HepG2 (cell line): ENCODE data around the gene C1orf50. TPM values are rescaled to one million over a fixed set of nuclear protein-coding genes. Genes with fewer than 3 reads are reported as not detected.
A peak's percentile ranks its signal among the peaks of the same experiment; 100 is the strongest.

Experiments
- FOSL1 ChIP-seq: sonication (generic); formaldehyde crosslinking; IDR thresholded peaks from 2 replicates; pipeline ENCODE4 v1.9.0; 2021; ENCODE audit warnings: missing genetic modification reagents, borderline replicate concordance
- FOSL2 ChIP-seq: sonication (generic); formaldehyde crosslinking; IDR thresholded peaks from 2 replicates; pipeline ENCODE4 v1.4.0; 2020; ENCODE audit warnings: missing genetic modification reagents
- HMGXB4 ChIP-seq, 2 experiments: sonication (generic) in 1 of 2; formaldehyde crosslinking in 1 of 2; IDR thresholded peaks; 2 replicates each; pipeline versions ENCODE4 v1.4.0 to v1.6.1; 2018 to 2020; ENCODE audit warnings: missing genetic modification reagents in 2 of 2, borderline replicate concordance in 1 of 2, low read depth in 1 of 2, mild to moderate bottlenecking in 1 of 2, missing biosample characterization in 1 of 2
- HOXD1 ChIP-seq: sonication (generic); formaldehyde crosslinking; IDR thresholded peaks from 2 replicates; pipeline ENCODE4 v1.5.0; 2020; ENCODE audit warnings: missing genetic modification reagents
- IRF1 ChIP-seq: sonication (generic); formaldehyde crosslinking; IDR thresholded peaks from 2 replicates; pipeline ENCODE4 v1.4.0; 2020; ENCODE audit warnings: low read depth, mild to moderate bottlenecking, missing genetic modification reagents
- MAZ ChIP-seq, 2 experiments: sonication (generic) in 1 of 2; formaldehyde crosslinking in 1 of 2; IDR thresholded peaks; 2 replicates each; pipeline versions ENCODE4 v1.5.0 to v1.6.1; 2012 to 2020; ENCODE audit warnings: low read depth in 2 of 2, mild to moderate bottlenecking in 2 of 2, borderline replicate concordance in 1 of 2, improper control_type of control experiment in 1 of 2, low read length in 1 of 2, missing genetic modification reagents in 1 of 2, moderate library complexity in 1 of 2
- RELA ChIP-seq: sonication (generic); formaldehyde crosslinking; IDR thresholded peaks from 2 replicates; pipeline ENCODE4 v1.4.0; 2020; ENCODE audit warnings: missing genetic modification reagents
- RFX3 ChIP-seq: IDR thresholded peaks from 2 replicates; pipeline ENCODE4 v1.6.1; 2016; ENCODE audit warnings: missing biosample characterization, missing genetic modification reagents
- SOX6 ChIP-seq, 2 experiments: fragments of 450-650 bp in 1 of 2; sonication (generic) in 1 of 2; formaldehyde crosslinking in 1 of 2; IDR thresholded peaks; 2 replicates each; pipeline versions ENCODE4 v1.4.0 to v1.6.1; 2017 to 2020; ENCODE audit warnings: antibody characterized with exemption in 1 of 2, mild to moderate bottlenecking in 1 of 2, missing genetic modification reagents in 1 of 2
- YEATS2 ChIP-seq: sonication (generic); formaldehyde crosslinking; IDR thresholded peaks from 2 replicates; pipeline ENCODE4 v1.4.0; 2020; ENCODE audit warnings: missing genetic modification reagents, borderline replicate concordance
- ZKSCAN5 ChIP-seq: sonication (generic); formaldehyde crosslinking; IDR thresholded peaks from 2 replicates; pipeline ENCODE4 v1.5.1; 2020; ENCODE audit warnings: mild to moderate bottlenecking, missing genetic modification reagents
- ZNF225 ChIP-seq: sonication (generic); formaldehyde crosslinking; IDR thresholded peaks from 2 replicates; pipeline ENCODE4 v1.4.0; 2020; ENCODE audit warnings: mild to moderate bottlenecking, missing genetic modification reagents
- ZNF512 ChIP-seq: sonication (generic); formaldehyde crosslinking; IDR thresholded peaks from 2 replicates; pipeline ENCODE4 v1.4.0; 2020; ENCODE audit warnings: mild to moderate bottlenecking, missing genetic modification reagents
- ZNF816 ChIP-seq: sonication (generic); formaldehyde crosslinking; IDR thresholded peaks from 2 replicates; pipeline ENCODE4 v1.8.0; 2022; ENCODE audit warnings: missing genetic modification reagents, mild to moderate bottlenecking, borderline replicate concordance
- ZSCAN22 ChIP-seq: sonication (generic); formaldehyde crosslinking; IDR thresholded peaks from 2 replicates; pipeline ENCODE4 v1.4.0; 2020; ENCODE audit warnings: mild to moderate bottlenecking, missing genetic modification reagents
- polyA plus RNA-seq, 8 experiments: library from polyadenylated mRNA; depleted of rRNA in 3 of 8; stranded (reverse) in 7 of 8; unstranded in 1 of 8; fragments of >200 nt; fragmentation: Illumina TruSeq in 4 of 8; extraction: Trizol in 4 of 8; gene quantifications; 2 replicates each; pipeline versions ENCODE4 v1.2.1 to v1.2.3, GENCODE V29; 2011 to 2016; ENCODE audit warnings: low read depth in 4 of 8, missing spikeins in 1 of 8, mixed read lengths in 1 of 8; ENCODE audit not compliant: insufficient read depth in 1 of 8
- total RNA-seq, 5 experiments: library from RNA; depleted of rRNA; stranded (reverse); fragments of >200 nt; fragmentation: Illumina TruSeq; extraction: Trizol; gene quantifications; 2 replicates each; pipeline ENCODE4 v1.2.3, GENCODE V29; 2016; ENCODE audit warnings: low read depth in 1 of 5
- TF ChIP-seq, protein P1 (sequence below): sonication (generic); formaldehyde crosslinking; IDR thresholded peaks from 2 replicates; pipeline ENCODE4 v1.4.0; 2020; ENCODE audit warnings: missing genetic modification reagents
- TF ChIP-seq, protein P2 (sequence below): sonication (generic); formaldehyde crosslinking; conservative IDR thresholded peaks from 2 replicates; pipeline ENCODE4 v1.8.0; 2022; ENCODE audit warnings: mild to moderate bottlenecking, moderate library complexity, missing genetic modification reagents

Gene C1orf50
- total and polyA plus RNA-seq, 2 of the 13 experiments (the other 11 are each of a cell fraction or from before 2014, with no cell fraction given) = 4.3 to 4.8 TPM

DNA sequence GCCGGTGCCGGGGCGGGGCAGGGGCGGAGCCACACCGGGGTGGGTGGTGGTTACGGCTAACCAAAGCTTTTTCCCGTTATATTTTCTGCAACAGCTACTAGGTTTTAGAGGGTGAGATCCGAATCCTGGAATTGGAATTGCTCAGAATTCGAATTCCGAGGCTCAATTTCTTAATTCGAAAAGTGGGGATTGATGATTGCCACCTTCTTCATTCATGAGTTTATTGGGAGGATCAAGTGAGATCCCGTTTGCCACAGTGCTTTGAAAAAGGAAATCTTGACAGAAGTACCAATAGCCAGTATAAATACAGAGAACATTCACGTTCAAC is 50.4 kb downstream of the C1orf50 start (continued):
- TF ChIP-seq, protein P1, sequence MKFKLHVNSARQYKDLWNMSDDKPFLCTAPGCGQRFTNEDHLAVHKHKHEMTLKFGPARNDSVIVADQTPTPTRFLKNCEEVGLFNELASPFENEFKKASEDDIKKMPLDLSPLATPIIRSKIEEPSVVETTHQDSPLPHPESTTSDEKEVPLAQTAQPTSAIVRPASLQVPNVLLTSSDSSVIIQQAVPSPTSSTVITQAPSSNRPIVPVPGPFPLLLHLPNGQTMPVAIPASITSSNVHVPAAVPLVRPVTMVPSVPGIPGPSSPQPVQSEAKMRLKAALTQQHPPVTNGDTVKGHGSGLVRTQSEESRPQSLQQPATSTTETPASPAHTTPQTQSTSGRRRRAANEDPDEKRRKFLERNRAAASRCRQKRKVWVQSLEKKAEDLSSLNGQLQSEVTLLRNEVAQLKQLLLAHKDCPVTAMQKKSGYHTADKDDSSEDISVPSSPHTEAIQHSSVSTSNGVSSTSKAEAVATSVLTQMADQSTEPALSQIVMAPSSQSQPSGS = 0 out of 2 replicates have a peak, but pooled peaks have one; percentile 3
- TF ChIP-seq HOXD1 (CRISPR knock-in tag) (no peak), FOSL1 (CRISPR knock-in tag) (no peak), RELA (CRISPR knock-in tag) (no peak), ZNF816 (no peak), SOX6 (IDR thresholded peaks at IDR 0.05) (no peak), SOX6 (CRISPR knock-in tag; IDR thresholded peaks at IDR 0.05) (no peak), FOSL2 (CRISPR knock-in tag) (no peak), RFX3 (CRISPR knock-in tag) (no peak), ZNF512 (CRISPR knock-in tag) (no peak), YEATS2 (CRISPR knock-in tag) (0 out of 2 replicates have a peak, but pooled peaks have one; percentile 27), ZSCAN22 (CRISPR knock-in tag) (no peak), IRF1 (CRISPR knock-in tag) (no peak), ZNF225 (CRISPR knock-in tag) (no peak), HMGXB4 (CRISPR knock-in tag; IDR thresholded peaks at IDR 0.05; ENCODE audit: borderline replicate concordance in 1 of 2, low read depth in 1 of 2) (0 out of 4 replicates have a peak, but pooled peaks of 1 of the 2 experiments have one; percentile 7), ZKSCAN5 (CRISPR knock-in tag) (no peak), MAZ (IDR thresholded peaks at IDR 0.05; ENCODE audit: borderline replicate concordance, low read depth, low read length) (no peak), MAZ (CRISPR knock-in tag; IDR thresholded peaks at IDR 0.05; ENCODE audit: low read depth) (no peak)
- TF ChIP-seq, protein P2, sequence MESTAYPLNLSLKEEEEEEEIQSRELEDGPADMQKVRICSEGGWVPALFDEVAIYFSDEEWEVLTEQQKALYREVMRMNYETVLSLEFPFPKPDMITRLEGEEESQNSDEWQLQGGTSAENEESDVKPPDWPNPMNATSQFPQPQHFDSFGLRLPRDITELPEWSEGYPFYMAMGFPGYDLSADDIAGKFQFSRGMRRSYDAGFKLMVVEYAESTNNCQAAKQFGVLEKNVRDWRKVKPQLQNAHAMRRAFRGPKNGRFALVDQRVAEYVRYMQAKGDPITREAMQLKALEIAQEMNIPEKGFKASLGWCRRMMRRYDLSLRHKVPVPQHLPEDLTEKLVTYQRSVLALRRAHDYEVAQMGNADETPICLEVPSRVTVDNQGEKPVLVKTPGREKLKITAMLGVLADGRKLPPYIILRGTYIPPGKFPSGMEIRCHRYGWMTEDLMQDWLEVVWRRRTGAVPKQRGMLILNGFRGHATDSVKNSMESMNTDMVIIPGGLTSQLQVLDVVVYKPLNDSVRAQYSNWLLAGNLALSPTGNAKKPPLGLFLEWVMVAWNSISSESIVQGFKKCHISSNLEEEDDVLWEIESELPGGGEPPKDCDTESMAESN (CRISPR knock-in tag) = peak; percentile 7; the same call in 1 of the 2 replicates
